Liver (tissue), 9 donors: Measurements from ENCODE around the gene LILRA2. TPM values are rescaled to one million over a fixed set of nuclear protein-coding genes. Genes with fewer than 3 reads are reported as not detected.

Experiments
- DNase-seq: peaks from one replicate; pipeline ENCODE4 v3.0.0-alpha.2; 2017; ENCODE audit warnings: low spot score
- H3K27ac ChIP-seq, 2 donors: one replicate each; pipeline ENCODE4 v1.7.0; 2013; ENCODE audit warnings: inconsistent platforms in 2 of 2, low read length in 2 of 2, control low read depth in 1 of 2, low read depth in 1 of 2, mild to moderate bottlenecking in 1 of 2
- H3K27me3 ChIP-seq, 4 donors: one replicate each; pipeline versions ENCODE4 v1.6.1 to v1.7.0; 2013; ENCODE audit warnings: low read length in 3 of 4, inconsistent platforms in 1 of 4, mild to moderate bottlenecking in 1 of 4, moderate library complexity in 1 of 4; ENCODE audit not compliant: control insufficient read depth in 4 of 4, insufficient read depth in 4 of 4
- H3K36me3 ChIP-seq, 4 donors: one replicate each; pipeline versions ENCODE4 v1.6.1 to v1.7.0; 2013; ENCODE audit warnings: low read length in 3 of 4, mild to moderate bottlenecking in 3 of 4, low read depth in 1 of 4, moderate library complexity in 1 of 4; ENCODE audit not compliant: control insufficient read depth in 4 of 4, insufficient read depth in 3 of 4
- H3K4me1 ChIP-seq, 4 donors: one replicate each; pipeline versions ENCODE4 v1.6.1 to v1.7.0; 2013; ENCODE audit warnings: low read length in 3 of 4, mild to moderate bottlenecking in 3 of 4, moderate library complexity in 1 of 4; ENCODE audit not compliant: control insufficient read depth in 4 of 4, insufficient read depth in 4 of 4
- H3K4me3 ChIP-seq, 3 donors: one replicate each; pipeline versions ENCODE4 v1.6.1 to v1.7.0; 2013; ENCODE audit warnings: low read length in 3 of 3, control low read depth in 1 of 3, low read depth in 1 of 3, mild to moderate bottlenecking in 1 of 3
- H3K9ac ChIP-seq, 2 donors: one replicate each; pipeline ENCODE4 v1.7.0; 2013; ENCODE audit warnings: low read length in 2 of 2, mild to moderate bottlenecking in 2 of 2, moderate library complexity in 2 of 2, control low read depth in 1 of 2, low read depth in 1 of 2
- H3K9me3 ChIP-seq, 4 donors: one replicate each; pipeline versions ENCODE4 v1.6.1 to v1.7.0; 2013; ENCODE audit warnings: low read length in 3 of 4; ENCODE audit not compliant: control insufficient read depth in 4 of 4
- ATF3 ChIP-seq: IDR thresholded peaks from 2 replicates; pipeline ENCODE4 v1.6.1; 2016; ENCODE audit warnings: antibody characterized with exemption
- CTCF ChIP-seq: fragments of 150-350 bp; IDR thresholded peaks from 2 replicates; pipeline ENCODE4 v1.5.1; 2017; ENCODE audit warnings: improper control_type of control experiment, low read depth, low read length; ENCODE audit not compliant: missing input control
- EGR1 ChIP-seq, 2 donors: IDR thresholded peaks; 2 replicates each; pipeline ENCODE4 v1.6.1; 2016 to 2018; ENCODE audit warnings: antibody characterized with exemption in 2 of 2, low read depth in 2 of 2
- FOXA1 ChIP-seq: IDR thresholded peaks from 2 replicates; pipeline ENCODE4 v1.6.1; 2016; ENCODE audit warnings: antibody characterized with exemption
- FOXA2 ChIP-seq: IDR thresholded peaks from 2 replicates; pipeline ENCODE4 v1.6.1; 2016; ENCODE audit warnings: antibody characterized with exemption
- GABPA ChIP-seq, 2 donors: IDR thresholded peaks in 1 of 2; conservative IDR thresholded peaks in 1 of 2; 2 replicates each; pipeline ENCODE4 v1.6.1; 2016; ENCODE audit warnings: antibody characterized with exemption in 2 of 2, mild to moderate bottlenecking in 1 of 2, moderate library complexity in 1 of 2
- HNF4A ChIP-seq, 2 donors: conservative IDR thresholded peaks; 2 replicates each; pipeline ENCODE4 v1.6.1; 2016; ENCODE audit warnings: antibody characterized with exemption in 2 of 2, mild to moderate bottlenecking in 2 of 2
- HNF4G ChIP-seq: IDR thresholded peaks from 2 replicates; pipeline ENCODE4 v1.6.1; 2016; ENCODE audit warnings: antibody characterized with exemption
- JUND ChIP-seq, 2 donors: IDR thresholded peaks; 2 replicates each; pipeline ENCODE4 v1.6.1; 2016; ENCODE audit warnings: antibody characterized with exemption in 2 of 2
- MAX ChIP-seq: IDR thresholded peaks from 2 replicates; pipeline ENCODE4 v1.6.1; 2016; ENCODE audit warnings: antibody characterized with exemption
- NR2F2 ChIP-seq: IDR thresholded peaks from 2 replicates; pipeline ENCODE4 v1.6.1; 2016; ENCODE audit warnings: antibody characterized with exemption
- RAD21 ChIP-seq, 2 donors: IDR thresholded peaks; 2 replicates each; pipeline ENCODE4 v1.6.1; 2016; ENCODE audit warnings: antibody characterized with exemption in 2 of 2, mild to moderate bottlenecking in 2 of 2
- REST ChIP-seq: IDR thresholded peaks from 2 replicates; pipeline ENCODE4 v1.6.1; 2016; ENCODE audit warnings: antibody characterized with exemption, mild to moderate bottlenecking
- RXRA ChIP-seq, 2 donors: IDR thresholded peaks; 2 replicates each; pipeline ENCODE4 v1.6.1; 2017 to 2018; ENCODE audit warnings: antibody characterized with exemption in 2 of 2, mild to moderate bottlenecking in 1 of 2
- SP1 ChIP-seq: IDR thresholded peaks from 2 replicates; pipeline ENCODE4 v1.6.1; 2018; ENCODE audit warnings: antibody characterized with exemption, mild to moderate bottlenecking
- TAF1 ChIP-seq: conservative IDR thresholded peaks from 2 replicates; pipeline ENCODE4 v1.6.1; 2016; ENCODE audit warnings: antibody characterized with exemption, mild to moderate bottlenecking
- YY1 ChIP-seq: IDR thresholded peaks from 2 replicates; pipeline ENCODE4 v1.6.1; 2016; ENCODE audit warnings: antibody characterized with exemption, mild to moderate bottlenecking
- ZBTB33 ChIP-seq: IDR thresholded peaks from 2 replicates; pipeline ENCODE4 v1.6.1; 2016; ENCODE audit warnings: antibody characterized with exemption
- WGBS: extraction: QIAGEN DNeasy Blood & Tissue Kit; methylation state at CpG from one replicate; pipeline ENCODE4 v1.1.7; 2013; 5-methylcytosine and 5-hydroxymethylcytosine counted together
- polyA plus RNA-seq, 2 donors: library from polyadenylated mRNA; stranded (reverse) in 1 of 2; unstranded in 1 of 2; fragments of 200-250 nt in 1 of 2; fragments of >200 nt in 1 of 2; fragmentation: Nextera tagmentation in 1 of 2; extraction: Ambion mirVana in 1 of 2; gene quantifications; one replicate each; pipeline versions ENCODE4 v1.2.1 to v1.2.3, GENCODE V29; 2013 to 2015
- total RNA-seq, 2 donors: library from RNA; depleted of rRNA; stranded (reverse); fragments of >200 nt; gene quantifications; one replicate each; pipeline ENCODE4 v1.2.3, GENCODE V29; 2014
- donor health status: healthy.
- donor health status: healthy.
- donor health status: healthy.
- donor health status: healthy.
- donor health status: healthy.

Gene LILRA2
- total and polyA plus RNA-seq, 4 donors: 1.3 to 8.2 (median 4.1) TPM

- Histone ChIP-seq H3K4me1 (no peaks in the 10 kb centered on the region), H3K9me3 (no peaks in the 10 kb centered on the region), H3K27me3 (no peaks in the 10 kb centered on the region), H3K36me3 (no peaks in the 10 kb centered on the region), H3K9ac (no peak overlapping the region), H3K4me3 (no peak overlapping the region), H3K27ac (no peak overlapping the region)
- no peak for DNase-seq
- no peak for TF ChIP-seq ATF3
- no peak for TF ChIP-seq NR2F2
- no peak for TF ChIP-seq REST
- TF ChIP-seq RXRA (IDR thresholded peaks at IDR 0.05): no peak
- TF ChIP-seq ZBTB33: no peak
- no peak for TF ChIP-seq FOXA1
- TF ChIP-seq CTCF: no peak
- TF ChIP-seq RAD21 (IDR thresholded peaks at IDR 0.05): no peak
- TF ChIP-seq SP1: no peak
- no peak for TF ChIP-seq HNF4A (conservative IDR thresholded peaks at IDR 0.05)
- TF ChIP-seq JUND (IDR thresholded peaks at IDR 0.05): no peak
- no peak for TF ChIP-seq YY1
- no peak for TF ChIP-seq GABPA (IDR thresholded peaks at IDR 0.05 in 1 of 2, conservative IDR thresholded peaks at IDR 0.05 in 1 of 2)
- TF ChIP-seq FOXA2: no peak
- no peak for TF ChIP-seq MAX
- TF ChIP-seq TAF1: no peak
- no peak for TF ChIP-seq EGR1 (IDR thresholded peaks at IDR 0.05; ENCODE audit: low read depth in 2 of 2)
- TF ChIP-seq HNF4G: no peak
- 76% methylated on average over 6 of the region's 6 CpGs for WGBS
Observed at GRCh38 chr19:54551293-54551692, 22.3 kb upstream of the LILRA2 start.
